SK-N-SH (cell line): ENCODE results near the gene PRAMEF11.
"Not testable (repeated sequence)": the region's sequence is repeated elsewhere in the genome, so short reads cannot be mapped to it uniquely, and the experiment has no call there.

Experiments
- EP300 ChIP-seq, 2 experiments: IDR thresholded peaks; 2 replicates each; pipeline versions ENCODE4 v1.4.0 to v1.6.1; 2012; ENCODE audit warnings: borderline replicate concordance in 1 of 2, low read depth in 1 of 2, low read length in 1 of 2
- MXI1 ChIP-seq: IDR thresholded peaks from 2 replicates; pipeline ENCODE4 v1.6.1; 2012; ENCODE audit warnings: mild to moderate bottlenecking, low read depth, low read length, improper control_type of control experiment
- PBX3 ChIP-seq: IDR thresholded peaks from 2 replicates; pipeline ENCODE4; 2012
- POLR2AphosphoS5 ChIP-seq: IDR thresholded peaks from 2 replicates; pipeline ENCODE4 v1.6.1; 2012; ENCODE audit warnings: low read depth, low read length
- RAD21 ChIP-seq: IDR thresholded peaks from 2 replicates; pipeline ENCODE4 v1.6.1; 2012; ENCODE audit warnings: mild to moderate bottlenecking, low read length
- TF ChIP-seq, protein P1 (sequence below): fragments of 200-600 bp; sonication (generic); IDR thresholded peaks from 2 replicates; pipeline ENCODE4 v1.6.1; 2017; ENCODE audit warnings: antibody characterized with exemption, mild to moderate bottlenecking, moderate library complexity

DNA sequence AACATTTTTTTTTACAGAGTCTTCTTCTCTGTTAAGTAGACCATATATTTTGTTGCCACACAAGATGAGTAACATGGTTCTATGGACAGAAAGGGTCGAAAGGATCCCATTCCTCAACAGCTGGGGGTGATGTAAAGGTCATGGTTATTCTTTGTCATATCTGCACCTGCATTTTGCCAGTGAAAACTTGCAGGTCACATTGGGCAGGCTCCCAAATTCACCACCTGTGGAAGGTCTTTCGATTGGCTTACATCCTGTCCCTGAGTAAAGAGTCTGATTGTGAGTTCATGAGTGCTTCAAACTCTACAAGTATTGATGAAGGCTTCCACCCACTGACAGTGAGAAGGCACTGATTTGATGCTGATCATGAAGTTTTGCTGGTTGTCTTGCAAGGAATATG, 2.0 kb upstream of the PRAMEF11 start:
- TF ChIP-seq, protein P1, sequence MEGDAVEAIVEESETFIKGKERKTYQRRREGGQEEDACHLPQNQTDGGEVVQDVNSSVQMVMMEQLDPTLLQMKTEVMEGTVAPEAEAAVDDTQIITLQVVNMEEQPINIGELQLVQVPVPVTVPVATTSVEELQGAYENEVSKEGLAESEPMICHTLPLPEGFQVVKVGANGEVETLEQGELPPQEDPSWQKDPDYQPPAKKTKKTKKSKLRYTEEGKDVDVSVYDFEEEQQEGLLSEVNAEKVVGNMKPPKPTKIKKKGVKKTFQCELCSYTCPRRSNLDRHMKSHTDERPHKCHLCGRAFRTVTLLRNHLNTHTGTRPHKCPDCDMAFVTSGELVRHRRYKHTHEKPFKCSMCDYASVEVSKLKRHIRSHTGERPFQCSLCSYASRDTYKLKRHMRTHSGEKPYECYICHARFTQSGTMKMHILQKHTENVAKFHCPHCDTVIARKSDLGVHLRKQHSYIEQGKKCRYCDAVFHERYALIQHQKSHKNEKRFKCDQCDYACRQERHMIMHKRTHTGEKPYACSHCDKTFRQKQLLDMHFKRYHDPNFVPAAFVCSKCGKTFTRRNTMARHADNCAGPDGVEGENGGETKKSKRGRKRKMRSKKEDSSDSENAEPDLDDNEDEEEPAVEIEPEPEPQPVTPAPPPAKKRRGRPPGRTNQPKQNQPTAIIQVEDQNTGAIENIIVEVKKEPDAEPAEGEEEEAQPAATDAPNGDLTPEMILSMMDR: not testable (repeated sequence)
- not testable (repeated sequence) for TF ChIP-seq PBX3; MXI1; EP300 (IDR thresholded peaks at IDR 0.05; ENCODE audit: borderline replicate concordance in 1 of 2, low read depth in 1 of 2, low read length in 1 of 2); POLR2AphosphoS5; RAD21
